Loucy (cell line): ENCODE measurements around the gene SKAP2.

ENCODE experiments used
- H2AFZ ChIP-seq: fragments of 200-600 bp; sonication (generic); 2 replicates; pipeline ENCODE4 v1.6.0; 2016; ENCODE audit warnings: antibody characterized with exemption, mild to moderate bottlenecking, low read length, moderate library complexity
- H3F3A ChIP-seq: fragments of 200-600 bp; 2 replicates; pipeline ENCODE4 v1.6.0; 2016; ENCODE audit warnings: antibody characterized with exemption, low read depth, mild to moderate bottlenecking
- H3K27me3 ChIP-seq: fragments of 200-600 bp; sonication (generic); 2 replicates; pipeline ENCODE4 v1.6.1; 2014; ENCODE audit warnings: low read length, mild to moderate bottlenecking; ENCODE audit not compliant: insufficient read depth, poor library complexity, severe bottlenecking
- H3K36me3 ChIP-seq: fragments of 200-600 bp; sonication (generic); 2 replicates; pipeline ENCODE4 v1.6.1; 2016; ENCODE audit warnings: low read length; ENCODE audit not compliant: insufficient read depth
- H3K4me1 ChIP-seq: fragments of 200-600 bp; sonication (generic); 2 replicates; pipeline ENCODE4 v1.5.1; 2014; ENCODE audit warnings: low read length, mild to moderate bottlenecking; ENCODE audit not compliant: insufficient read depth, poor library complexity, severe bottlenecking
- H3K4me2 ChIP-seq: fragments of 200-600 bp; sonication (generic); 2 replicates; pipeline ENCODE4 v1.6.0; 2014; ENCODE audit warnings: antibody characterized with exemption, low read length, low read depth, mild to moderate bottlenecking; ENCODE audit not compliant: poor library complexity, severe bottlenecking
- H3K4me3 ChIP-seq: fragments of 200-600 bp; sonication (generic); 2 replicates; pipeline ENCODE4 v1.5.1; 2014; ENCODE audit warnings: low read length, mild to moderate bottlenecking, mixed read lengths; ENCODE audit not compliant: poor library complexity, severe bottlenecking
- H3K79me2 ChIP-seq: fragments of 200-600 bp; sonication (generic); 2 replicates; pipeline ENCODE4 v1.6.1; 2014; ENCODE audit warnings: low read length; ENCODE audit not compliant: insufficient read depth
- H3K9ac ChIP-seq: fragments of 200-600 bp; sonication (generic); 2 replicates; pipeline ENCODE4 v1.6.0; 2014; ENCODE audit warnings: mild to moderate bottlenecking, low read depth, low read length, moderate library complexity; ENCODE audit not compliant: poor library complexity, severe bottlenecking
- H3K9me2 ChIP-seq: fragments of 200-600 bp; sonication (generic); replicated peaks from 2 replicates; pipeline ENCODE4 v1.6.1; 2016; ENCODE audit warnings: low read depth, low read length, mixed read lengths
- H3K9me3 ChIP-seq: fragments of 200-600 bp; sonication (generic); 2 replicates; pipeline ENCODE4 v1.6.1; 2014; ENCODE audit warnings: mild to moderate bottlenecking, antibody characterized with exemption, low read length, low read depth; ENCODE audit not compliant: insufficient read depth
- H4K20me1 ChIP-seq: fragments of 200-600 bp; sonication (generic); 2 replicates; pipeline ENCODE4 v1.6.0; 2014; ENCODE audit warnings: antibody characterized with exemption, low read length, mild to moderate bottlenecking; ENCODE audit not compliant: insufficient read depth, poor library complexity, severe bottlenecking
- EZH2phosphoT487 ChIP-seq: fragments of 200-600 bp; IDR thresholded peaks from 2 replicates; pipeline ENCODE4 v1.6.1; 2018; ENCODE audit warnings: antibody characterized with exemption, mild to moderate bottlenecking, moderate library complexity, borderline replicate concordance
- TF ChIP-seq, protein P1 (sequence below): fragments of 200-600 bp; sonication (generic); conservative IDR thresholded peaks from 2 replicates; pipeline ENCODE4 v1.5.1; 2014; ENCODE audit warnings: mild to moderate bottlenecking, antibody characterized with exemption, low read length

SKAP2 gene

GRCh38 chr7:26696161-26696560, 168.2 kb downstream of the SKAP2 start:
- TF ChIP-seq, protein P1, sequence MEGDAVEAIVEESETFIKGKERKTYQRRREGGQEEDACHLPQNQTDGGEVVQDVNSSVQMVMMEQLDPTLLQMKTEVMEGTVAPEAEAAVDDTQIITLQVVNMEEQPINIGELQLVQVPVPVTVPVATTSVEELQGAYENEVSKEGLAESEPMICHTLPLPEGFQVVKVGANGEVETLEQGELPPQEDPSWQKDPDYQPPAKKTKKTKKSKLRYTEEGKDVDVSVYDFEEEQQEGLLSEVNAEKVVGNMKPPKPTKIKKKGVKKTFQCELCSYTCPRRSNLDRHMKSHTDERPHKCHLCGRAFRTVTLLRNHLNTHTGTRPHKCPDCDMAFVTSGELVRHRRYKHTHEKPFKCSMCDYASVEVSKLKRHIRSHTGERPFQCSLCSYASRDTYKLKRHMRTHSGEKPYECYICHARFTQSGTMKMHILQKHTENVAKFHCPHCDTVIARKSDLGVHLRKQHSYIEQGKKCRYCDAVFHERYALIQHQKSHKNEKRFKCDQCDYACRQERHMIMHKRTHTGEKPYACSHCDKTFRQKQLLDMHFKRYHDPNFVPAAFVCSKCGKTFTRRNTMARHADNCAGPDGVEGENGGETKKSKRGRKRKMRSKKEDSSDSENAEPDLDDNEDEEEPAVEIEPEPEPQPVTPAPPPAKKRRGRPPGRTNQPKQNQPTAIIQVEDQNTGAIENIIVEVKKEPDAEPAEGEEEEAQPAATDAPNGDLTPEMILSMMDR = no peak
- no peak for TF ChIP-seq EZH2phosphoT487
- 0 out of 2 replicates have a peak, but pooled peaks cover 2% of the 10 kb centered on the region for H3F3A ChIP-seq
- H4K20me1 ChIP-seq = no peaks in the 10 kb centered on the region
- no peak overlapping the region for H3K4me3 ChIP-seq
- H3K9ac ChIP-seq = no peak overlapping the region
- H3K36me3 ChIP-seq = no peaks in the 10 kb centered on the region
- H3K4me2 ChIP-seq = no peak overlapping the region
- no peaks in the 10 kb centered on the region for H3K9me3 ChIP-seq
- no peaks in the 10 kb centered on the region for H3K9me2 ChIP-seq
- no peak overlapping the region for H2AFZ ChIP-seq
- no peaks in the 10 kb centered on the region for H3K27me3 ChIP-seq
- peaks cover 32% of the 10 kb centered on the region for H3K4me1 ChIP-seq
- H3K79me2 ChIP-seq = no peaks in the 10 kb centered on the region

DNA sequence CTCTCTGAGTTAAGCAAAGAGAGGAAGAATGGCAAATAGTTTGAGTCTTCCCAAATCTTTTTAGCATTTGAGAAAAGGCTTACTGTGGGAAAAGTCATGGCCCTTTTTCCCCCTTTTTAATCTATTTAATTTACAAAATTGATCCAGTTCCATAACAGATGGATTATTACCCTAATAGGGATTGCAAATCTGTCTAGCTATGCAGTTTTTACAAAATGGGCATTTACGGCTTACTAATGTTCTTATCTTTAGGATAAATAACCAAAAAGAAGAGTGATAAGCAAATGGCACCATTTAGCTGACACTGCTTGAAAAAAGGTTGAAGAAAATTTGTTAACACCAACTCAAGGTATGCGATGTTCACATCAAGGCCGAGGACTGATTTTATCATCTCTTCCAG, 169.7 kb downstream of the SKAP2 start:
- H3K27me3 ChIP-seq = no peaks in the 10 kb centered on the region
- H2AFZ ChIP-seq = no peak overlapping the region
- H3K4me1 ChIP-seq = peaks cover 46% of the 10 kb centered on the region

DNA sequence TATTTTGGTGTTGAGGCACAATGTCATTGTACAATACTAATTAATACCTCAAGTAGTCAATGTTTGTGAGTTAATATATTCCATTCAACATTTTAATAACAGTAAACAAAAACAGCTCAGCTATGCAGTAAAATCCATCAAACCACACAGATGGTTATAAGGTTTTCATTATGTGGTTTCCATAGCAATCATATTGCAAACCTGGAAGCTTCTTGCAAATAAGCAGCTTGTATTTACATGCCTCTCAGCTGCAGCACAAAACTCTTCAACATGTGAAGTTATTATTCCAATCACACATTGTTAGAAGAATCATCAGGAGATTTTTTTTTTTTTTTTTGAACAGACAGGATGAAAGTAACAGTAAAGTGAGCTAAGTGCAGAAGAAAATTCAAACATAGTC, 170.2 kb downstream of the SKAP2 start:
- TF ChIP-seq, protein P1 = no peak
- TF ChIP-seq EZH2phosphoT487 = no peak
- no peaks in the 10 kb centered on the region for H3K9me3 ChIP-seq
- no peak overlapping the region for H2AFZ ChIP-seq

More for the DNA sequence above, 169.7 kb downstream of the SKAP2 start:
- Histone ChIP-seq H3F3A (0 out of 2 replicates have a peak, but pooled peaks cover 2% of the 10 kb centered on the region), H4K20me1 (no peaks in the 10 kb centered on the region), H3K36me3 (no peaks in the 10 kb centered on the region), H3K4me3 (no peak overlapping the region), H3K4me2 (no peak overlapping the region), H3K9me3 (no peaks in the 10 kb centered on the region), H3K79me2 (no peaks in the 10 kb centered on the region), H3K9ac (no peak overlapping the region), H3K9me2 (no peaks in the 10 kb centered on the region)
- TF ChIP-seq, protein P1 = no peak
- TF ChIP-seq EZH2phosphoT487 = no peak

More for the DNA sequence above, 170.2 kb downstream of the SKAP2 start:
- H3K4me2 ChIP-seq = no peak overlapping the region
- H3K36me3 ChIP-seq = no peaks in the 10 kb centered on the region
- no peaks in the 10 kb centered on the region for H4K20me1 ChIP-seq
- no peaks in the 10 kb centered on the region for H3K27me3 ChIP-seq
- H3K4me3 ChIP-seq = no peak overlapping the region
- no peaks in the 10 kb centered on the region for H3K9me2 ChIP-seq
- no peak overlapping the region for H3K9ac ChIP-seq
- 0 out of 2 replicates have a peak, but pooled peaks cover 6% of the 10 kb centered on the region for H3F3A ChIP-seq
- H3K79me2 ChIP-seq = no peaks in the 10 kb centered on the region
- H3K4me1 ChIP-seq = peaks cover 52% of the 10 kb centered on the region
